ENCODE results near the gene FAM117A.
A peak's percentile ranks its signal among the peaks of the same experiment; 100 is the strongest.

The FAM117A gene

DNA sequence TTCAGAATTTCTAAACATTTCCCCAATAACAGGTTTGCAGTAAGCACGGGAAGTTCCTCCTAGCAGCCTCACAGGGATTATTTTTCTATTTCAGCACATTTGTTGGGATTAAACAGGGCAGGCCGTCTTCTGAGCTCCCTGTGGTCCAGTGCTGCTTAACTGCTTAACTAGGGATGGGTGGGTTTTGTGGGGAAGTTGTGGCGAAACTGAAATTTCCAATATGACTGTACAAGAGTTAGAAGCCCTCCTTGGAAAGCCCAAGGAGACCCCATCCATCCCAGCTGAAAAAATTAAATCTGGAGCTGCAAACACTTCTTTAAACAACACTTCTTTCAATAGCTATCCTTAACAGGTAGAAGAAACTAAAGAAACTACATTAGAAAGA, 22.2 kb downstream of the FAM117A start:
- in situ Hi-C loops (cut with MboI; ENCODE audit: low pct_unique_long_range_greater_than_20kb, low sequenced_read_pairs, unreplicated experiment), result no loop called here
- DNase-seq (ENCODE audit: low spot score), result no peak
- TF ChIP-seq, protein P1, sequence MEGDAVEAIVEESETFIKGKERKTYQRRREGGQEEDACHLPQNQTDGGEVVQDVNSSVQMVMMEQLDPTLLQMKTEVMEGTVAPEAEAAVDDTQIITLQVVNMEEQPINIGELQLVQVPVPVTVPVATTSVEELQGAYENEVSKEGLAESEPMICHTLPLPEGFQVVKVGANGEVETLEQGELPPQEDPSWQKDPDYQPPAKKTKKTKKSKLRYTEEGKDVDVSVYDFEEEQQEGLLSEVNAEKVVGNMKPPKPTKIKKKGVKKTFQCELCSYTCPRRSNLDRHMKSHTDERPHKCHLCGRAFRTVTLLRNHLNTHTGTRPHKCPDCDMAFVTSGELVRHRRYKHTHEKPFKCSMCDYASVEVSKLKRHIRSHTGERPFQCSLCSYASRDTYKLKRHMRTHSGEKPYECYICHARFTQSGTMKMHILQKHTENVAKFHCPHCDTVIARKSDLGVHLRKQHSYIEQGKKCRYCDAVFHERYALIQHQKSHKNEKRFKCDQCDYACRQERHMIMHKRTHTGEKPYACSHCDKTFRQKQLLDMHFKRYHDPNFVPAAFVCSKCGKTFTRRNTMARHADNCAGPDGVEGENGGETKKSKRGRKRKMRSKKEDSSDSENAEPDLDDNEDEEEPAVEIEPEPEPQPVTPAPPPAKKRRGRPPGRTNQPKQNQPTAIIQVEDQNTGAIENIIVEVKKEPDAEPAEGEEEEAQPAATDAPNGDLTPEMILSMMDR (IDR thresholded peaks at IDR 0.05; ENCODE audit: extremely low read depth, insufficient read depth, missing control alignments), result no peak

DNA sequence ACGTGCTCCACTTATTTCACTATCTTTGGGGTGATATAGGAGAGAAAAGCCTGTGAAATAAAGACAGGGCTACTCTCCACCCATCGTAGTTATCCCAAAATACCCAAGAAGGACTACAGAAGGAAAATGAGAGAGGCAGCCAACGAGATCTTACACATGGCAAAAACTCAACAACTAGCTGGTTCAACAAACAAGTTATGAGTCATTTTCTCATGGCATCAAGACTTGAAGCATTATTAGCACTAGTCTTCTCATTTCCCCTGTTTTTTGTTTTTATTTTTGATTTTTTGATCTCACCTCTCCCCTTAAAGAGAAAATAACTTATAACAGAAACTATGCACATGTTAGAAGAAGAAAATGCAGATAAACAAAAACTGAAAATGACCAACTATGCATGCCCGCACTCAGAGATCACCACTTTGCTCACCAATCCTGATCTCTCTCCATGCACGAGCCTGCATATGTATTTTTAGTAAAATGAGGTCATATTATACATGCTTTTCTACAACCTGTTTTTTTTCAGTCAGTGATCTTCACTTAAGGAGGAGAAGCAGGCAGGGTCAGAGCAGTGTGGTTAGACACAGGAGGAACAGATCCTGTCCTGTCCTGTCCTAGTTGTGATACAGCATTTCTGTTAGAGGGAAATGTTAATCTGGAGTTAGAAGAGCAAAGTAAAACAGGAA, 22.8 kb downstream of the FAM117A start:
- in situ Hi-C loops (cut with MboI; ENCODE audit: low pct_unique_long_range_greater_than_20kb, low sequenced_read_pairs, unreplicated experiment), result no loop called here
- TF ChIP-seq, protein P1 (IDR thresholded peaks at IDR 0.05; ENCODE audit: extremely low read depth, insufficient read depth, missing control alignments), result no peak
- DNase-seq (ENCODE audit: low spot score), result peak; percentile 62

DNA sequence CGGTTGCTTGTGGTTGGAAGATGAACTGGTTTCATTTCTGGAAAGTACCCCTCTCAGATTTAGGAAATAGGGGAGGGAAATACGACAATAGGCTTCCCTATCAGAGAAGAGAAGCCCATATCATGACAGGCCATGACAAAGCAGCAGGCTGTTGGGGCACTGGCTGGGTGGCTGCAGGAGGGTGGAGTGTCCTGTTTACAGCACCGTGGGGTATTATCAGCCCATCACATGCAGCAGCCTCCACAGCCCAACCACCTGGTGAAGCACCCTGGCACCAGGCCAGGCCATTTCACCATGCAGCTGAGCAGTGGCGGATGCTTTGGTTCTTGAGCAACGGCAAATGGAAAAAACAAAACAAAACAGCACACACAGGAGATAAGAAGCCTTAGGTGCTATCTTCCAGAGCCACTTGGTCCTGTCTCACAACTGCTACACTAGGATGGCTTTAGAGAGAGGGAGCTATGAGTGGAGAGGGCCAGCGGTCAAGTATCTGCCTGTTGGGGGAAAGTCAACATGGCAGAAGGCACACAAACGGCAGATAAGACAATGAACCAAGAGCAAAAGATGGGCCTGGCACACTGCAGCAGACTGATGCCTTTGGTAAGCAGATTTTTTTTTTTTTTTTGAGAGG, 24.2 kb downstream of the FAM117A start:
- in situ Hi-C loops (cut with MboI; ENCODE audit: low pct_unique_long_range_greater_than_20kb, low sequenced_read_pairs, unreplicated experiment), result no loop called here
- peak; percentile 49 for DNase-seq (ENCODE audit: low spot score)
- TF ChIP-seq, protein P1 (IDR thresholded peaks at IDR 0.05; ENCODE audit: extremely low read depth, insufficient read depth, missing control alignments), result no peak

DNA sequence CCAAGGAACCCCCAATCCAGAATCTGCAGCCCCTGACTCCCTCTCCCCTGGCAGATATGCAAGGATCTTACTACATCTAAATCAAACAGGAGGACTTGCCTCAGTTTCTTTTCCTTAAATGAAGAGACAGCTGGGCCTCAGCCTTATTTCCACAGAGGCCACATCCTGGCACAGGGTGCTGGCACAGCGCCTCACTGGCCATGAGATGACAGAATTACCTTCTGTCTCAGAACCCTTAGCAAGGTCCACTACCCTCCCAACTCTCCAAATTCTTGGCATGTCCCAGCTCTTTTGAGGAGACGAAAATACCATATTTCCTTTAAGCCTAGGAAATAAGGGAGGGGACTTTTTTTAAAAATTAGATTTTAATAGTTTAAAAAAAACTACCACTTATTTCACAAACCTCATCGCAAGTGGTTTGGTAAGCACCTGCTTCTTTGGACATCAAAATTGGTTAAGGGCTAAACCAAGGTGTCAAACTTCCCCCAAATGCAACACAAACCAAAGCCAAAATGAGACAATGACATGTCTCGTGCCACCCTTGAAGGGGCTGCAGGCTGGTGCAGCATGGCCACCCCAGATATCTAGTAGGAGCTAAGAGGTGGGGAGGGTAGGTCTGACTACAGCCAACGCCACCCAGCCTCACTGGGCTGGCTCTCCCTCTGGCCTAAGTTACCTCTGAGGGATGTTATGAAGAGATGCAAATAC, 25.3 kb downstream of the FAM117A start:
- in situ Hi-C loops (cut with MboI; ENCODE audit: low pct_unique_long_range_greater_than_20kb, low sequenced_read_pairs, unreplicated experiment), result no loop called here
- TF ChIP-seq, protein P1 (IDR thresholded peaks at IDR 0.05; ENCODE audit: extremely low read depth, insufficient read depth, missing control alignments), result no peak
- DNase-seq (ENCODE audit: low spot score), result no peak

DNA sequence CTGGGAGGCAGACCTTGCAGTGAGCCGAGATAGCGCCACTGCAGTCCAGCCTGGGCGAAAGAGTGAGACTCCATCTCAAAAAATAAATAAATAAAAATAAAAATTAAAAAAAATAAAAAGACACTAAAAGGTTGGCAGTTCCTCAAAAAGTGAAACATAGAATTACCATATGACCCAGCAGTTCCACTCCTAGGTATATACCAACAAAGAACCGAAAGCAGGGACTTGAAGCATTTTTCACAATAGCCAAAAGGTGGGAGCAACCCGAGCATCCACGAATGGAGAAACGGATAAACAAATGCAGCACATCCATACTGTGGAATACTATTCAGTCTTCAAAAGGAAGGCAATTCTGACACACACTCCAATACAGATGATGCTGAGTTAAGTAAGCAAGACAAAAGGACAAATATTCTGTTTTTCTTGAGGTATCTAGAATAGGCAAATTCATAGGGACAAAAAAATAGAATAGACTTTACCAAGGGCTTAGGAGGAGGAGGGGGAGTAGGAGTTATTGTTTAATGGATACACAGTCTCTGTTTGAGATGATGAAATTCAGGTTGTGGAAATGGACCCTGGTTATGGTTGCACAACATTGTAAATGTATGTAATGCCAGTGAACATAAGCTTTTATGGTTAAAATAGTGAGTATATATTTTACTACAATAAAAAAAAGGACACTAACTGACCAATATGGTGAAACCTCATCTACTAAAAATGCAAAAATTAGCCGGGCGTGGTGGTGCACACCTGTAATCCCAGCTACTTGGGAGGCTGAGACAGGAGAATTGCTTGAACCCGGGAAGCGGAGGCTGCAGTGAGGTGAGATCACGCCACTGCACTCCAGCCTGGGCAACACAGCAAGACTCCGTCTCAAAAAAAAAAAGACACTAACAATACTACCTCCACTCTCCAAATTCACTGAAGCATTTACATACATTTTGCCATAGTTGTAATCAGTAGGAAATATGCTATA, 29.1 kb downstream of the FAM117A start:
- no peak for DNase-seq (ENCODE audit: low spot score)
- TF ChIP-seq, protein P1 (IDR thresholded peaks at IDR 0.05; ENCODE audit: extremely low read depth, insufficient read depth, missing control alignments), result no peak
- in situ Hi-C loops (cut with MboI; ENCODE audit: low pct_unique_long_range_greater_than_20kb, low sequenced_read_pairs, unreplicated experiment), result no loop called here

DNA sequence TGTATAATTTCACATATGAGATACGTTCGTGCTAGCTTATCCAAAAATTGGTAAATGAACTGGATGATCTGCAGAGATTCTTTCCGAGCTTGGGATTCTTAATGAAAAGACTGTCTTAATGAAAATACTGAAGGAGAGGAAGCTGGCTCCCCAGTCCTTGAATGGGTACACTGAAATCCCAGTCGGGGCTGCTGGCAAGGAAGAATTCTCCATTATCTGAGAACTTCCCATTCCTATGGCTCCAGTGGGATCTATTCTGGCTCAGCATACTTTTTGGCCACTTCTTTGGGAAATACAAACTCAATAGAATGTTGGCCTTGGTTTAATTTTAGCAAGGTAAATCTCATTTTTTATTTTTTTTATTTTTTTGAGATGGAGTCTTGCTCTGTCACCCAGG, 32.5 kb downstream of the FAM117A start:
- in situ Hi-C loops (cut with MboI; ENCODE audit: low pct_unique_long_range_greater_than_20kb, low sequenced_read_pairs, unreplicated experiment), result no loop called here
- no peak for DNase-seq (ENCODE audit: low spot score)
- TF ChIP-seq, protein P1 (IDR thresholded peaks at IDR 0.05; ENCODE audit: extremely low read depth, insufficient read depth, missing control alignments), result no peak

All from GM13977 (cell line).